ENCODE measurements around the gene CELSR3.
A peak's percentile ranks its signal among the peaks of the same experiment; 100 is the strongest.

The CELSR3 gene

DNA sequence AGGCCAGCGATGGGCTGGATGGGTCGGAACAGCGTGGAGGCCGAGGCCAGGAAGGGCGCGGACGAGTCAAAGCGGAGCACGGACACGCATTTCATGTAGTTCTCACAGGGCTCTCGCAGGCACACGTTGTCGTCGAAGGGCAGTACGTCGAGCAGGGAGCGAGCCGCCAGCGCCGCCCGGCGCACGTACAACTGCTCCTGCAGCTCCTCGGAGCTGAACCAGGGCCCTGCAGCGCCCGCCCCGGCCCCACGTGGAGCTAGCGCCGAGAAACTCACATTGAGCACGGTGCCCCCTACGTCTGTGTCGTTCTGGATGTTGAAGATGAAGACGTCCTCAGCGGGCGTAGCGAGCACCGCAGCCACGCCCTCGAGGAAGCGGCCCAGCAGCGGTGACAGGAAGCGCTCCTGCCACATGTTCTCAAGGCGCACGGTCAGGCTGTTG lies 5.8 kb downstream of the CELSR3 start:
- DNase-seq: no peak

DNA sequence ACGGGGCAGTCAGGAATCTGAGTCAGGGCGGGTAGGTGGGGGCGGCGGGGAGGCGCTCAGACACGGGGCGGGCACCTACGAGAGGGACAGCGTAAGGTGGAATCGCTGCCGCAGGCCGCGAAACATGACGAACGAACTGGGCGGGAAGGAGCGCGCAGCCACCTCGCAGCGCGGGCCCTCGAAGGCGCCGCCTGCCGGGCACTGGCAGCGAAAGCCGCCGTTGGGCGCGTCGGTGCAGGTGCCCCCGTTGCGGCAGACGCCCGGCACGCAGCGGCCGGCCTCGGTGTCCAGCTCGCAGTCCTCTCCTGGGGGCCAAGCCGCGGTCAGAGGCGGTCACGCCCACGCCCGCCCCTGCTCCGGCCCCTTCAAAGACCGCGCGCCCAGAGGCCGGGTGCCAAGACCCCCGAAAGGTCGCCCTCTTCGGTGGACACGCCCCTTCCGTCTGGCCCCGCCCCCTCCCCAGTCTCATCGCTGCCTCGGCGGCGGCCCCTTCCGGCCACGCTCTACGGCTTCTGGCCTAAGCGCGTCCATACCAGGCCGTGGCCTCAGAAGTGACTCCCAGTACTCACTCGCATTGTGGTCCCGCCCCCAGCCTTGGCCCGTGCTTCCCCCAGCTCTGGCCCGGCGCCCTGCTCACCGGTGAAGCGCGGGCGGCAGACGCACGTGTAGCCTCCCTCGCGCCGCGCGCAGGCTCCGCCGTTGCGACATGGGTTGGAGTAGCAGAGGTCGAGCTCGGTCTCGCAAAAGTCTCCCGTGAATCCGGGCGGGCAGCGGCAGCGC lies 6.4 kb downstream of the CELSR3 start:
- DNase-seq: peak; percentile 59

DNA sequence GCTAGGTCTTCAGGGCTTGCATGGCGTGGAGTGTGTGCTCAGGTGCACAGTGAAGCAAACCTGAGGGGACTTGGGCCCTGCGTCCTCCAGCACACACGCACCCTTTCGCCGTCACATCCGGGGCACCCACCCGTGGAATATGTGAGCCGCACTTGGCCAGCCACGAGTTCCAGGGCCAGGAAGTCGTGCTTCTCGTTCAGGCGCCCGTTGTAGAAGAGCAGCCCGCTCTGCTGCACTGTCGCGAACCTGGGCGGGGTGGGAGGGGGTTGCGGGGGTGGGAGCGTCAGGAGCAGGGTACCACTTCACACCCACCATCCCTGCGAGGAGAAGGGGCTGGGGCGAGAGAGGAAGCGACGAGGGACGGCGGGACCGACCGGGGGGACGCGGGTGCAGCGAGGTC lies 7.1 kb downstream of the CELSR3 start:
- no peak for DNase-seq

DNA sequence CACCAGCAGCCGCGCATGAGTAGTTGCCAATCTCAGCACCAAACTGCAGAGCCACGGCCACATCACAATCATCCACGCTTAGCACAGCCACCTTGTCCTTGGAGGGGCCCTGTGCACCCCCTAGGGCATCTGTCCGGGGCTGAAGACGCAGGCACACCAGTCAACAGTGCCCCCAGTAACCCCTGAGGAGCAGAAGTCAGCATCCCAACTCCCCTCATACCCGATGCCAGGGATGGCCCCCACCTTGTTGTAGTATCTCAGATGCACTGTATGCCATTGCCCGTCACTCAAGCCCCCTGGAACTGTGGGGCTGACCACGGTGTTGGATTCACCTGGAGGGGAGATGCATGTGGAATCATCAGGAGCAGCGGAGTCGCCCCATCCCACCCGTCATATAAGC lies 7.6 kb downstream of the CELSR3 start:
- DNase-seq: no peak

DNA sequence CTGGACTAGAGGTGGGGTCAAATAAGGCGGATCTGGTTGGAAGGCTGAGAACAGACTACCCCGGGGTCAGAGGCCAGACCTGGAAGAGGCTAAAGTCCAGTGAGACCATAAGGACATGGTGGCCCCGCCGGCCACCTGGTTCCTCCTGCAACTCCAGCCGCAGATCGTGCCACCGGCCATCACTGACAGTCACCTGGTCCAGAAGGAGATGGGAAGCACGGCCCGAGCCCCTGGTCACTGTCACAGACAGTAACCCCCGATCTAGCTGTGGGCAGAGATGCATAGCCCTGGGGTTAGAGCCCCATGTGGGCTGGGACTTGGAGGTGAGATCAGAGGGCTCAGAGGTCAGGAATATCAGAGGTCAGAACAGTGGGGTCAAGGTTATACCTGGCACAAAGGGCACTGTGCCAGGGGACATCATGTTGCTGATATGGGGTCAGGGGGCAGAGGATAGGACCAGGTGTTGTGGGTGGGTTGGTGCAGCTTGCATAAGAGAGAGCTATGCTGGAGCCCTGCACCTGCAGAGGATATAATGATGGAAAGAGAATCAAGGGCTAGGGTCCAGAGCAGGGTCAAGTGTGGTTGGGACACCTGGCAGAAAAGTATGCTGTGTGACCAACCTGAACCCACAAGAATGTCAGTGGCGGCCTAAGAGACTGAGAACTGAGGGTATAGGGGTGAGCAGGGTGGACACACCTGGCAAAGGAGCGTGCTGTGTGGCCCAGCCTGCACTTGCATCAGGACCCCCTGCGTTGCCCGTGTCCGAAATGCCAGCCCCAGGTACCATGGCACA lies 9.6 kb downstream of the CELSR3 start:
- no peak for DNase-seq

DNA sequence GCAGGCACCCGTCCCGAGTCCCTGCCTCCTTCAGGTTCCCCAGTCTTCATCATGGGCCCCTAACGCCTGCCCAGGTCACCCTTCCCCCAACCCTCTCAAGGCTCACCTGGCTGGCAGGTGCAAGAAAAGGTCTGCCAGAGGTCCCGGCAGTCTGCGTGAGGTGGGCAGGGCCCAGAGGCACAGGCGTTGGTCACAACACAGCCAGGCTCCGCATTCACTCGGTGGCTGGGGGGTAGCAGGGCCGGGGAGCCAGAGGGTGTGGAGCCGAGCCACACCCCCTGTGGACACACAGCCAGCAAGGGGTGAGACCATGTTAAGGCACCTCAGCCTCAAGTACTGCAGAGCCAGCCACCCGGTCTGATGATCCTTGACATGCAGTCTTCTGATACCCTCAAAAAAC lies 10.9 kb downstream of the CELSR3 start:
- DNase-seq: no peak

DNA sequence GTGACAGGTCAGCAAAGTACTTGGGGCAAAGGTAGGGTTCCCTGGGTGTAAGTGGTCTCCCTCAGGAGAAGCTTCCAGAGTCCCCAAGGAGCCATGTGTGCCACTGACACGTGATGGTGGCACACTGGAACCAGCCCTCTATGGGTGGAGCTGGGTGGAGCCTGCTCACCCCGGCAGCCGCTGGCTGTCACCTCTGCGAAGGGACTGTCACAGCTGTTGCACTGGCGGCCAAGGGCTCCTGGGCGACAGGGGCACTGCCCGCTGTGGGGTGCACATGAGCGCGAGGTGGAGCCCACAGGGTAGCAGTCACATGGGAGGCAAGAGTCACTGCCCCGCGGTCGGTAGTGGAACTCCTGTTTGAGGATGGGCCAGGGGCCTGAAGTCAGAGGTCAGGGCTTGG lies 12.0 kb downstream of the CELSR3 start:
- no peak for DNase-seq

DNA sequence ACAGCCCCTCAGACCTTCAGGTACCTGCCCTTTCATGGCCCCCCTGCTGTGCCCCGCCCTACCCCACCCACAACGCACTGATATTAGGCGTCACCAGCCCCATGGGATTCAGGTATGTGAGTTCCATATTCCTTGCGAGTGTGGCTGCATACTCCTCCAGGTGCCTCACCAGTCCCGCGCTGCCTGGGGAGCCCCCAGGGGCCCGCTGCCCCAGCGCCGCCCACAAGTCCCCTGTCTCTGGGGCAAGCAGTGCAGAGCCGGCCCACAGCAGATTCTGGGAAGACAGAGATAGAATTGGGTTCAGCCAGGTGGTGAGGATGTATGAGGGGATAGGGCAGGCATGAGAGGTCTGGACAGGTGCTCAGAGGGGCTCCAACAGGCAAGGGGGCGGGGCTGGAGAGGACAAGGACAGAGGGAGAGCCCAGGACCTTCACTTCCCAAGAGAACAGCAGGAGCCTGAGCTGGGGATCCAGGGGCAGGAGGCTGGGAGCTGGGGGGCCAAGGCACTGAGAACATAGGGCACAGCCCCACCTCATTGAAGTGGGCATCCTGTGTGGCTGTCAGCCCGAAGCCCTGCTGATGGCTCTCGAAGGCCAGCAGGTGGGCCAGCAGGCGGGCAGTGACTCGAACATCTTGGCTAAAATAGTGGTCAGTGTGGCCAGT lies 14.4 kb downstream of the CELSR3 start:
- no peak for DNase-seq

DNA sequence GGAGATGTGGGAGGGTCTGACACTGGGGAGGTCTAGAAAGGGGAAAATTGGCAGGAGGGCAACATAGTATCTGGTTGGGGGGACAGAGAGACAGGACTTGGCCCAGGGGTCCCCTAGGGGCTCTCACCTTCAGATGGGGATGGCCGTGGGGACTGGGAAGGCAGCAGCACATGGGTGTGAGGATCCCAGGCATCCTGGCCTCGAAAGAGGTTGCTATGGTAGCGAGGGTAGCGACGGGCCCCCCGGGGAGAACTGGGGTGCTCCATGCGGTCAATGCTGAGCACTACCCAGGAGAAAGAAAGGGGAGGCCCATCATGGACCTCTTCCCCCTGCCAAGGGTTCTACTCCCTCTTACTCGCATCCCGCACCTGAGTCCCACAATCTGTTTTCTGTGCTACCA lies 15.0 kb downstream of the CELSR3 start:
- DNase-seq: no peak

DNA sequence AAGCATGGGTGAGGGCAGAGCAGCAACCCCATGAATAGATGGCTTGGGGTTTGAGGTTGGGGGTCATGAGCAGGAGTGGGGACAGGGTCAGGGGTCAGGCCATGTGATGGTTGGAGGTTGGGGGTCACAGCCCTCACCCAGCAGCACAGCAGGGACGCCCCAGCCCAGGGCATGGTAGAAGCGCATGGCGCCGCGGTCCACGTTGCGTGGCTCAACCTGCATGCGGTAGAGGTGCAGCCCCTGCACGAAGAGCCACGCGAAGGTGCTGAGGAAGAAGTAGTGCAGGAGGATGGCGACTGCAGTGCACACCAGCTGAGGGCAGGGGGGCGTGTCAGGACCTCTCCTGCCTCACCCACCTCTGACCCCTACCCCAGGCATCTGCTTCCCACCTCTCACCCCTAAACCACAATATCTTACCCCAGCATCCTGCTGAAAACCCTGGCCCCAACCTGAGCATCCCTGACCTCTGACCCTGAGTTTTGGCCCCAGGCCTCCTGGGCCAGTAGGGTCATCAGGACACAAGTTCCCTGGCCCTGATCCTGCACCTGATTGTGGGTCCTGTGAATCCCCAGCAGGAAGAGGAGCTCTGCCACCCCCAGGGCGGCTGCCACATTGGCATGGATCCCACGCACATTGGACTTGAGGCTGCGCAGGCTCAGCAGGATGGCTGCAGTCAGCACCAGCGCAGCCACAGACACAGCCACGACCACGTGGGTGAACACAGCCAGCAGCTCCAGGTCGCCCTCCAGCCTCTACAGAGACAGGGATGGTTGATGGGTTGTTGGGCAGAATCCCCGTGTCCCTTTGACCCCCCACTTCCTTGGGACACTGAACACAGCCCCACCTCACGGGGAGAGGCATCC lies 17.6 kb downstream of the CELSR3 start:
- DNase-seq: no peak

DNA sequence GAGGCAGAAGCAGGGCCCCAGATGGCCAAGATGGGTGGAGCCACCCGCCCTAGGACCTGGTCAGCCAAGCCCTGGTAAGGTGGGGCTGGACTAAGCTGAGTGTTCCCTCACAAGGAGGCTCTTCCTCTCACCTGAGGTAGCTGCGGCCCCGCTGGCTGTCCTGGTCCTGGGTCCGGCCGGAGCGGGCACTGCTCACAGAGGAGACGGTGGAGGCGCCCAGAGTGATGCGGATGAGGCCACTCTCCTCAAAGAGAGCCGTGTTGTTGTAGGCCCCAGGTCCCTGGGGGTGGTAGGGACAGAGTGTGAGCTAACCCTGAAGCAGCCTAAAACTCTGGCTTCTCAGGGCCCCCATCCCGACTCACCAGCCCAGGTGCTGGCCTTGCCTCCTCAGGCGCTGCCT lies 20.1 kb downstream of the CELSR3 start:
- DNase-seq: no peak

DNA sequence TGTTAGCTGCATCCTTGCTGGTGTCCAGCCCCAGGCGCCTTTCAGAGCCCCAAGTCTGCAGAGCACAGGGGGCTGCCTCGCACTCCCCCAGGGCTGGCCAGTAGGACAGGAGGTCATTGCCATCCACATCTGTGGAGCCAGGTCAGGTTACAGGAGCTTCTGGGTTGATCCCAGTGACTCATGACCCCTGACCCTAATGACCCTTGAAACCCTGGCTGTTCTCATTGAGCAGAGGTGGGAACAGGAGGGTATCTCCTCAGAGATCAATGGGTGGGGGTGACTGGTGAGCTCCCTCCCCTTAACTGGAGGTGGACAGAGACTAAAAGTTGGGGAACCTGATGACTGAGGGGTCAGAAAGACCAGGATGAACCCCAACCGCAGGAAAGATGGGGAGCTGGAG lies 21.3 kb downstream of the CELSR3 start:
- no peak for DNase-seq

DNA sequence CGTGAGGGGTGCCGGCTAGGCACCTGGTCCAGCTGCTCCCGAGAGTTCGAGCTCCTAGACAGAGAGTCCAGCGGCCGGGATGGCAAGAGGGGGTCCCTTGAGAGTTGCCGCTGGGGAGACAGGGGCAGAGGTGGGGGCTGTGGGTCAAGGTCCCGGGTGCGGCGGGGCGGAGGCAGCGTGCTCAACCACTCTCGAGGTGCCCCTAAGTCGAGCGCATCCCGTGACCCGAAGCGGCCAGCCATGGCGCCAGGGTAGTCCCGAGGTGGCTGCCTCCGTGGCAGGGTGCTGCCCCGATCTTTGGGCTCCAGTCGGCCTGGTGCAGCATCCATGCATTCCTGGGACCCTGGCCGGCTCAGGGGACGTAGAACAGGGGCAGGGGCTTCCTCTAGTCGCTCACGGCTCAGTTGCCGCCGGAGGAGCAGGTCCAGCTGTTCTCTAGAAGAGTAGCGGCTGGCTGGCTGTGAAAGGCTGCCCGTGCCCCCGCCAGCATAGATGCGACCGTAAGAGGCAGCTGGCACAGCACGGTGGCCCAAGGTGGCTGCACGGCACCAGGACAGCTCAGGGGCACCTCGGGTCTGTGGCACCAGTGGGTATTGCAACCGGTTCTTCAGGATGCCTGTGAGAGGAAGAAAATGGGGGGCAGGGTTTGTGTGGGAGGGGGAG lies 22.6 kb downstream of the CELSR3 start:
- no peak for DNase-seq

DNA sequence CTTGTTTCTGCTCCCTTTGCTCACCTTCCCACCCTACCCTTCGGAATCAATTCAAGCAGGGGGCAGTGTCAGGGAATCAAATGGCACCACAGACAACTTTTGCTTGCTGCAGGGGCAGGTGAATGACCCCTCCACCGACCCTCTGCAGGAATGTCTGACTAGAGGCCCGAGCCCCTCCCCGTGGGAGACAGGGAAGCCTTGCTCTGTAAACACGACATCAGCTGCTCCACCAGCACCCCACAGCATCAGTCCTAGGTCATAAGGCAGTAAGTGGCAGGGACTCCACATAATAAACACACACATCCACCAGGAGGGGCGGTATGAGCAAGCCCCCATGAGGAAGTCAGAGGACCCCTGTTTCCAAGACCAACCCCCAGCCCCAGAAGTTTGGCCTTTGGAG lies 25.4 kb downstream of the CELSR3 start:
- DNase-seq: no peak

DNA sequence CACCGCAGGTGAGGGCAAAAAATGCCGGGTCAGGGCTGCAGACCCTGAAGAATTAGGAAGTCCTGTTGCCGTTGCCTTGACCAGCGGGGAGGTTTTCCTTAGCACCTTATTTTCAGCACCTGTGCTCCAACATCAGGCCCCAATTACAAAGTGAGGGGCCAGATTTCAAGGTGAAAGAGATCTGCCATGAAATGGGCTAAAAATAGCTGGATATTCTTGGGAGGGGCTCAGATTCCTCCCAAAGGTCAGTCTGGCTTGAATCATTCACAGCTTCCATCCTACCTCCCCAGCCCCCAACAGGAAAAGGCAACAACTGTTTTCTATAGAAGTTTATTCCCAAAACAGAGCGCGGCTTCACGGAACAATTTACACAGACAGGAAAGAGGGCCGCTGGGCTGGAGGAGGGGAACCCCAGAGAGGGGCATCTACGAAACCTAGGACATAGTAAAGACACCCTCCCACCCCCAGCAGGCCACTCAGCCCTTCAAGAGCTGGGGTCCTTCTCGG lies 26.5 kb downstream of the CELSR3 start:
- DNase-seq: peak; percentile 1

DNA sequence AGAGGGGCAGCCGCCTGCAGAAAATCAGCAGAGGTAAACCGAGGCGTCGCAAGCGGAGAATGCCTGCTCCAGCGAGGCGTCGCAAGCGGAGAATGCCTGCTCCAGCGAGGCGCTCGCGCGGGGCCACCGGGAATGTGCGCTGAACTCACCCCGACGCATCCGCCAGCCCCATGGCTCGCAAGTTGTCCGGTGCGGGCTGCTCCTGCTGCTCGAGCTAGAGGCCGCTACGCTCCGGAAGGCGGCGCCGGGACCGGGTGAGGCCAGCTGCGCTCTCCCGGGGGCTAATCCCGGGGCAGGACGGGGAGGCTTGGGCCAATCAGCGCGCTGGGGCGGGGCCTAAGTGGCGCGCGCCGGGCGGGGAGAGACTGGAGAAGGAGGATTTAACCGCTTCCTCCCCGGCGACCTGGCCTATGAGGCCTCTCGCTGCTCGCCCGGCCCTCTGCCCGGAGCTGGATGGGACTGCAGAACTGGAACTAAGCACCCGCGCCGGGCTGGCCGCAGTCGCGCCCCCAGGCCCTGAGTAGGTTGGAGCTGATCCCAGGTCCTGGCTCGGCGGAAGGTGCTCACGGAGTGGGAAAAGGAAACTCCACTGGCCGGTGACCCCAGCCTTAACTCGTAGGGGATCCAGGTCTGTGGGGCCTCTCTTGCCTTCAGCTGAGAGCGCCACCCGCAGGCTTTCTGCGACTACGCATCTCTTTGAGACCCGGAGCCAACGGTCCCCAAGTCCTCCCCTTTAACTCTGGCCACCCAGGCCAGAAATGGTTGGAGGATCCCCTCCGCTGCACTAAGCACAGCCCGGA lies 27.3 kb downstream of the CELSR3 start, which contains the start of gene SLC26A6:
TSS of gene SLC26A6 (minus strand) at position 240 of the 800 bp plus-strand sequence. CDS start at position 172, 68 bp downstream.
- peak; percentile 95 for DNase-seq

DNA sequence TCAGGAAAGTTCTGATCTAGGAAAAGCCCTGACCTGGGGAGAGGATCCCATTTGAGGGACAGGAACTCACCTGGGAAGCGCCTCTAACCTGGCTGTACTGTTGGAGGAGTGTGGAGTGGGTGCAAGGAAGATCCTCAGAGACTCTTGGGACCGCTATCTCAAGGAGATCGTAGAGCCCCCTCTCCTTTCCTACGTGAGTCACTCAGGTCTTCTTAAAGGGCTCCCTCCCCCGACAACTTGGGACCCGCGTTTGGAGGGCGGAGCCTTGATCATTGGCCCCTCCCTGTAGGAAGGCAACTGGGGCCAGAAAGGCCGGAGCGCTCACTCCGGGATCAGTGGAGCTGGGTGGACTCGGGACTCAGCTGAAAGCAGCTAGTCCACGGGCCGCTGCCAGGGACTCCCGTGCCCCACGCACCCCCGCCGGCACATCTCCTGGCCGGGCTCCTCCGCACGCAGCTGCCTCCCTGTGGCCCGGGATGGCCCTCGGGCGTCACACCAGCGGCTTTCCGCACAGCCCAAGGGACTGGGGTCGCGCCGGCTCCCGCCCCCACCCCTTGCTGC lies 27.9 kb downstream of the CELSR3 start:
- DNase-seq: peak; percentile 74

DNA sequence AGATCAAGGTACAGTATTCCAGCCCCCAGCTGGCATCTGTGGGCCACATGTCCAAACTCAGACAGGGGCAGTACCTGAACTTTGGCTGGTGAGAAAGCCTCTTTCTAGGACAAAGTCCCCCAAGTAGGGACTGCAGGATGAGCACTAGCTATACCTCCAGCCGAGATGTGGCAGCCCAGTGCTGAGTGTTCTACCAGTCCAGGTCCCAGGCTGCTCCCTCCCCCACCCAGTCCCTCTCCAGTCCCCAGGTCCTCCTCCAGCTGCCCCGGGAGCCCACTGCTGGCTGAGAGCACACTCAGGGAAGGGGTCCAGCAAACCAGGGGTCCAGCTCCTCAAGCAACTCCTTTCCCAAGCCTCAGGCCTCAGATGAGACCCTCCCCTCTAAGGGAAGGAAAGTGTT lies 28.9 kb downstream of the CELSR3 start:
- no peak for DNase-seq

DNA sequence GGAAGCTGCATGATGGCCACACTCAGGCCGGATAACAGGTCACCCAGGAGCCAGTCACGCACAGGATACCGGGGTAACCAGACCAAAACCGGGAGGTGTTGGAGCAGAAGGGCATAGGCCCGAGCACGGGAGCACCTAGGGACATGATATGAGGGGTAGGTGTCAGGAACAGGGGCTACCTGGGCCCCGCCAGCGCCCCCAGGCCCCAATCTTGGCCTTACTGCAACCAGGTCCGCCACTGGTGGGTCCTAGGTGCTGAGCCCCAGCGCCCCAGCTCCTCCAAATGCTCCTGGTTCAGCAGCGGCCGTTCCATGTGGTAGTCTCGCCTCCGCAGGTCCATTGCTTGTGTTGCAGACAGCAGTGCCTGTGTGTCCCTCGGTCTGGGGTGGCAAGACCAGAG lies 29.4 kb downstream of the CELSR3 start:
- no peak for DNase-seq
